GM23248 (cell line): ENCODE measurements around the gene SEL1L. TPM values are rescaled to one million over a fixed set of nuclear protein-coding genes. Genes with fewer than 3 reads are reported as not detected.

Source experiments
- DNase-seq: peaks from one replicate; pipeline ENCODE4 v3.0.0-alpha.2; 2015
- H2AFZ ChIP-seq: fragments of 200-600 bp; sonication (generic); 2 replicates; pipeline ENCODE4 v1.6.1; 2016; ENCODE audit warnings: antibody characterized with exemption
- H3F3A ChIP-seq: fragments of 200-600 bp; sonication (generic); 2 replicates; pipeline ENCODE4 v1.6.1; 2016; ENCODE audit warnings: mild to moderate bottlenecking, antibody characterized with exemption, mixed run types; ENCODE audit not compliant: insufficient read depth
- H3K27ac ChIP-seq: fragments of 200-600 bp; sonication (generic); 2 replicates; pipeline ENCODE4 v1.5.1; 2016; ENCODE audit warnings: mild to moderate bottlenecking
- H3K27me3 ChIP-seq: fragments of 200-600 bp; sonication (generic); replicated peaks from 2 replicates; pipeline ENCODE4 v1.6.1; 2016; ENCODE audit warnings: mild to moderate bottlenecking; ENCODE audit not compliant: insufficient read depth
- H3K36me3 ChIP-seq: fragments of 200-600 bp; sonication (generic); 2 replicates; pipeline ENCODE4 v1.6.1; 2016; ENCODE audit warnings: low read depth, mild to moderate bottlenecking
- H3K4me1 ChIP-seq: fragments of 200-600 bp; sonication (generic); 2 replicates; pipeline ENCODE4 v1.6.1; 2016; ENCODE audit warnings: mild to moderate bottlenecking; ENCODE audit not compliant: insufficient read depth
- H3K4me2 ChIP-seq: fragments of 200-600 bp; sonication (generic); one replicate; pipeline ENCODE4 v1.6.1; 2016; ENCODE audit warnings: mild to moderate bottlenecking; ENCODE audit not compliant: unreplicated experiment
- H3K4me3 ChIP-seq: fragments of 200-600 bp; sonication (generic); 2 replicates; pipeline ENCODE4 v1.5.1; 2016; ENCODE audit warnings: mild to moderate bottlenecking
- H3K79me2 ChIP-seq: fragments of 200-600 bp; sonication (generic); 2 replicates; pipeline ENCODE4 v1.6.1; 2016; ENCODE audit warnings: mild to moderate bottlenecking; ENCODE audit not compliant: insufficient read depth
- H3K9ac ChIP-seq: fragments of 200-600 bp; sonication (generic); 2 replicates; pipeline ENCODE4 v1.6.1; 2016; ENCODE audit warnings: mild to moderate bottlenecking
- H3K9me2 ChIP-seq: fragments of 200-600 bp; sonication (generic); 2 replicates; pipeline ENCODE4 v1.6.1; 2016; ENCODE audit warnings: mixed run types, mild to moderate bottlenecking, moderate library complexity; ENCODE audit not compliant: insufficient read depth
- H3K9me3 ChIP-seq: fragments of 200-600 bp; sonication (generic); one replicate; pipeline ENCODE4 v1.6.1; 2017; ENCODE audit warnings: low read depth
- H4K20me1 ChIP-seq: fragments of 200-600 bp; sonication (generic); 2 replicates; pipeline ENCODE4 v1.6.0; 2016; ENCODE audit not compliant: insufficient read depth
- EZH2 ChIP-seq: fragments of 200-600 bp; sonication (generic); IDR thresholded peaks from 2 replicates; pipeline ENCODE4 v1.6.1; 2018; ENCODE audit warnings: antibody characterized with exemption, mild to moderate bottlenecking; ENCODE audit not compliant: insufficient read depth, poor library complexity, severe bottlenecking
- EZH2phosphoT487 ChIP-seq: fragments of 200-600 bp; sonication (generic); IDR thresholded peaks from 2 replicates; pipeline ENCODE4 v1.6.1; 2018; ENCODE audit warnings: antibody characterized with exemption, moderate library complexity, mild to moderate bottlenecking, low read depth; ENCODE audit not compliant: insufficient read depth
- WGBS, 2 experiments: methylation state at CpG; one replicate each; pipeline ENCODE4 v1.1.6; 2015 to 2017; ENCODE audit warnings: low lambda C conversion rate in 2 of 2, low coverage in 1 of 2; ENCODE audit errors: missing lambda C conversion rate in 2 of 2; 5-methylcytosine and 5-hydroxymethylcytosine counted together
- in situ Hi-C: fragments of 300-500 bp; cut with MboI; formaldehyde crosslinking; loops from 2 replicates; pipeline ENCODE4 v1.15.0; 2020
- polyA plus RNA-seq: library from polyadenylated mRNA; unstranded; fragments of >200 nt; fragmentation: Nextera tagmentation; extraction: Ambion mirVana; gene quantifications from 2 replicates; pipeline ENCODE4 v1.2.1, GENCODE V29; 2016
- total RNA-seq: library from RNA; depleted of rRNA; stranded (reverse); fragments of >200 nt; shearing (Covaris generic); gene quantifications from 2 replicates; pipeline ENCODE4 v1.2.3, GENCODE V29; 2014

The SEL1L gene
- total and polyA plus RNA-seq, 2 experiments from 2014 or later, result 49.4 to 69.2 TPM

GRCh38 chr14:81525129-81525528 lies 8.5 kb downstream of the SEL1L start:
- H3K9me2 ChIP-seq, result no peaks in the 10 kb centered on the region
- no peak overlapping the region for H3K27ac ChIP-seq
- in situ Hi-C loops, result no loop called here
- no peak overlapping the region for H3K9ac ChIP-seq
- 94 to 100% methylated on average over 1 of the region's 1 CpG for WGBS, 2 experiments
- no peak overlapping the region for H3K4me3 ChIP-seq
- no peak overlapping the region for H2AFZ ChIP-seq
- H3K36me3 ChIP-seq, result peaks cover 28% of the 10 kb centered on the region
- H4K20me1 ChIP-seq, result no peaks in the 10 kb centered on the region
- peaks cover 14% of the 10 kb centered on the region; the same call in 1 of the 2 replicates for H3F3A ChIP-seq
- peaks cover 15% of the 10 kb centered on the region for H3K4me1 ChIP-seq
- TF ChIP-seq EZH2phosphoT487 (no peak), EZH2 (no peak)
- H3K9me3 ChIP-seq, result no peaks in the 10 kb centered on the region
- H3K79me2 ChIP-seq, result peaks cover 83% of the 10 kb centered on the region
- no peaks in the 10 kb centered on the region for H3K27me3 ChIP-seq
- no peak overlapping the region for H3K4me2 ChIP-seq
- DNase-seq, result no peak

GRCh38 chr14:81523616-81524015 lies 10.0 kb downstream of the SEL1L start:
- TF ChIP-seq EZH2phosphoT487 (no peak), EZH2 (no peak)
- no peaks in the 10 kb centered on the region for H3K9me3 ChIP-seq
- H3F3A ChIP-seq, result 0 out of 2 replicates have a peak, but pooled peaks cover 5% of the 10 kb centered on the region
- no peaks in the 10 kb centered on the region for H3K9me2 ChIP-seq
- no peak overlapping the region for H3K9ac ChIP-seq
- WGBS, 2 experiments, result 94 to 95% methylated on average over 2 of the region's 2 CpGs
- no peak overlapping the region for H2AFZ ChIP-seq
- peaks cover 28% of the 10 kb centered on the region for H3K36me3 ChIP-seq
- no peak overlapping the region for H3K27ac ChIP-seq
- H3K4me1 ChIP-seq, result peaks cover under 1% of the 10 kb centered on the region; the same call in 1 of the 2 replicates
- H3K4me3 ChIP-seq, result no peak overlapping the region
- in situ Hi-C loops, result no loop called here
- H3K79me2 ChIP-seq, result peaks cover 68% of the 10 kb centered on the region
- H3K27me3 ChIP-seq, result no peaks in the 10 kb centered on the region
- H4K20me1 ChIP-seq, result no peaks in the 10 kb centered on the region
- no peak for DNase-seq
- H3K4me2 ChIP-seq, result no peak overlapping the region

- WGBS, 2 experiments, result 90 to 92% methylated on average over 4 of the region's 4 CpGs
- Histone ChIP-seq H3K9ac (no peak overlapping the region), H3K9me3 (no peaks in the 10 kb centered on the region), H3K9me2 (no peaks in the 10 kb centered on the region), H4K20me1 (no peaks in the 10 kb centered on the region), H3K36me3 (peaks cover 28% of the 10 kb centered on the region), H2AFZ (no peak overlapping the region), H3F3A (peaks cover 5% of the 10 kb centered on the region; the same call in 1 of the 2 replicates), H3K79me2 (peaks cover 62% of the 10 kb centered on the region), H3K27ac (no peak overlapping the region), H3K27me3 (no peaks in the 10 kb centered on the region), H3K4me1 (peaks cover 5% of the 10 kb centered on the region; the same call in 1 of the 2 replicates), H3K4me2 (no peak overlapping the region), H3K4me3 (no peak overlapping the region)
- DNase-seq, result no peak
- no peak for TF ChIP-seq EZH2
- in situ Hi-C loops, result no loop called here
Observed at GRCh38 chr14:81523016-81523415, 10.6 kb downstream of the SEL1L start.

GRCh38 chr14:81521356-81521755 lies 12.3 kb downstream of the SEL1L start:
- Histone ChIP-seq H3K27ac (no peak overlapping the region), H3K9ac (no peak overlapping the region), H3F3A (peaks cover 19% of the 10 kb centered on the region; the same call in 1 of the 2 replicates), H3K9me2 (no peaks in the 10 kb centered on the region), H3K4me3 (no peak overlapping the region), H2AFZ (no peak overlapping the region), H3K4me2 (no peak overlapping the region), H3K4me1 (peaks cover 18% of the 10 kb centered on the region), H3K9me3 (no peaks in the 10 kb centered on the region), H3K27me3 (no peaks in the 10 kb centered on the region), H4K20me1 (no peaks in the 10 kb centered on the region), H3K36me3 (peaks cover 19% of the 10 kb centered on the region), H3K79me2 (peaks cover 52% of the 10 kb centered on the region)
- no peak for TF ChIP-seq EZH2
- TF ChIP-seq EZH2phosphoT487, result no peak
- 96 to 97% methylated on average over 4 of the region's 4 CpGs for WGBS, 2 experiments
- DNase-seq, result no peak
- in situ Hi-C loops, result no loop called here
